HG02798 (cell line): ENCODE results near the gene LRP2.

Experiments
- ATAC-seq: cut with Tn5 transposase; IDR thresholded peaks from one replicate; pipeline ENCODE4 v1.9.1; 2021; ENCODE audit warnings: mild to moderate bottlenecking; ENCODE audit not compliant: unreplicated experiment, poor library complexity

The LRP2 gene

GRCh38 chr2:169189132-169189531, 173.2 kb downstream of the LRP2 start:
- ATAC-seq = no peak

- no peak for ATAC-seq
Measured at GRCh38 chr2:169185711-169186110, 176.6 kb downstream of the LRP2 start.

DNA sequence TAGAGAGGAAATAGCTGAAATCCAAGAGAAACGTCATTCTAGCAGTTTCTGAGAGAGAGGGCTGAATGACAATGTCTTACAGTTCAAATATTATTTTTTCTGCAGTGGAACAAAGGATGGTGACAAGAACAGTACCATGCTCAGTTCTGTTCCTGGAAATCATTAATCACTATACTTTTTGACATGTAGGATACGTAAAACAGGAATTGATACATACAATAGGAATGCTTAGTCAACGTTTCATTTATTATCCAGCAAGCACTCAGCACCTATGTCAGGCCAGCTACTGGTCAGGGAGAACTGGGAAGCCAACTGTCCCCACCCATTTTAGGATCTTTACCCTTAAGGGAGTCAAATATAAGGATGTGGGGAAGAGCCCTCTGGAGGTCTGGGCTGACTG, 178.3 kb downstream of the LRP2 start:
- no peak for ATAC-seq

GRCh38 chr2:169182573-169182972, 179.8 kb downstream of the LRP2 start:
- no peak for ATAC-seq

GRCh38 chr2:169178804-169179390, 183.4 kb downstream of the LRP2 start:
- ATAC-seq = no peak

- no peak for ATAC-seq
Measured at GRCh38 chr2:169178364-169178763, 184.0 kb downstream of the LRP2 start.

GRCh38 chr2:169175112-169175511, 187.2 kb downstream of the LRP2 start:
- ATAC-seq = no peak

DNA sequence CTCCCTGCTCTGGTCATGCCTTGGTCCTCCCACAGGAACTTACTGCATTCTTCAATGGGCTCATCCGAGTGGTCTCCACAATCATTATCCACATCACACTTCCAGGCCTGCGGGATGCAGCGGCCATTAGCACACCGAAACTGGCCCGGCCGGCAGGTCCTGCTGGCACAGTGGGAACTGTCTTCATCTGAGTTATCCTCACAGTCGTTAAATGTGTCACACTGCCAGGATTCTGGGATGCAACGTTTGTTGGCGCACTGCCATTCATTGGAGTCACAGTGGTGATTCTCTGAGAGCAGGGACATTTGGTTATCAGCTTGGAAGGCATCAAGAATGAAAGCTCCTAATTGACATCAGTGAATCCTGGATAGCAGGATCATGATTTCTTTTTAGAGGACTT, 188.5 kb downstream of the LRP2 start:
- no peak for ATAC-seq

DNA sequence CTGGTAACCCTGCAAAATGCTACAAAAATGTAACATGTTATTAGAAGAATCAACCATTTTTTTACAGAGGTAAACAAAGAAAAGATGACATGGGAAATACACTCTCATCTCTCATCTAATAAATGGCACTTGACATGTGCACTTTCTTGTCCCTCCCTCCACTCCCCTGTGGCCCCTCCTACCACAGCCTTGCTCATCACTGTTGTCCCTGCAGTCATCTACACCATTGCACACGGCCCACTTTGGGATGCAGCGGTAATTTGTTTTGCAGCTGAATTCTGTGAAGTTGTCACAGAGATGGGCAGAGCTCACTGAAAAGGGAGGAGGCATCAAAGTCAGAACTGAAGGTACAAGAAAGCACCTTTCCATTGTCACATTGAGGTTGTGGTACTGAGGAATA, 189.4 kb downstream of the LRP2 start:
- no peak for ATAC-seq

GRCh38 chr2:169172151-169172735, 190.1 kb downstream of the LRP2 start:
- no peak for ATAC-seq

- no peak for ATAC-seq
Measured at GRCh38 chr2:169165791-169166190, 196.5 kb downstream of the LRP2 start.

DNA sequence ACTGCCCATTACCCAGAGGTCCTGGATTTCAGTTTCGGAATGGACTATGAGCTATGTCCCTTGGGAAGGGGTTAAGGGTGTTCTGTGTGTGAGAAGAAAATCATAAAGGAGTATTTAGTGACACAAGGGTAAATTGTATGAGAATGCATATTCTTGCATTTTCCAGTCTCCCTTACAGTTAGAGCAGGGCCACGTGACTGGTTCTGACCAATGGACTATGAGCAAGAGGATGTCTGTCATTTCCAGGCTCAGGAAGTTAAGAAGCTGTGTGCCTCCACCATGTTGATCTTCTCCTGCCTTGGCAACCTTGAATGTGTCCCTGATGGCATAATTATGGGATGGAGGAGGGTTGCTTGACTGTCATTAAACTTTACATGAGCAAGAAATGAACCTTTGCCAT, 198.0 kb downstream of the LRP2 start:
- ATAC-seq = no peak

DNA sequence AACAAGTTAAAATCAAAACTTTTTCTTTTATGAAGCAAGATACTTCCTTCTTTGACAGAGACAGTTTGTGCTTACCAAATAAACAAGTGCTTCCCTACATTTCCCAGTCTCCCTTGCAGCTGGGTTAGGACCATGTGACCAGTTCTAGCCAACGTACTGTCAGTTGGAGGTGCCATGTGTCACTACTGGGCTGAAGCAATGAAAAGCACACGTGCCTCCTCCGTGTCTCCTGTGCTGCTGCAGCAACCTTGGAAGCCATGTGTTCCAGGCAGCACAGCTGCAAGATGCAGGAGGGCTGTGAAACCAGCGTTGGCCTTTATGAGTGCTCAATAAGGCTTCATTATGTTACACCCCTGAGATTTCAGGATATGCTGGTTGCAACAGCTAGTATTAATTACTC, 199.7 kb downstream of the LRP2 start:
- ATAC-seq = no peak

DNA sequence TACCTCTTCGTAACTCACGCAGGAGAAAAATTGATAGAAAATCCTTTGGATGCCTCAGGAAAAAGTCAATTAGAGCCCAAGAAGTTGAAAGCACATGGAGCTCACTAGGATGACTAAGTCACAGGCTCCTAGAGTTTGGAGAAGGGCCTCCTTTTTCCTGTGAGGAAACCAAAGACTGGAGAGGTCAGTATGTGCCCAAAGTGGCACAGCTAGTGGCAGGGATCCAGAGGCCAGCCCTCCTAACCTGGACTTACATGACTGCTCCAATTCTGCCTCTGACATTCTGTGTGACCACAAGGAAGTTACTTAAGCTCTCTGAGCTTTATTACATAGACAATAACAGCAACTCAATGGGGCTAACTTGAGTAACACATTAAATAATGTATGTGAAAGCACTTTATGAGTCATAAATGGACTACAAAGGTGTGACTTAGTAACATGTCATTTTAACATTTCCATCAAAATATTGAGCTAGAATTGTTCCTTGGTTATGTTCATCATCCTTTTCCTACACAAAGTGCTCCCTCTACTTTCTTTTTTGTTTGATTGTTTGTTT, 201.3 kb downstream of the LRP2 start:
- no peak for ATAC-seq

DNA sequence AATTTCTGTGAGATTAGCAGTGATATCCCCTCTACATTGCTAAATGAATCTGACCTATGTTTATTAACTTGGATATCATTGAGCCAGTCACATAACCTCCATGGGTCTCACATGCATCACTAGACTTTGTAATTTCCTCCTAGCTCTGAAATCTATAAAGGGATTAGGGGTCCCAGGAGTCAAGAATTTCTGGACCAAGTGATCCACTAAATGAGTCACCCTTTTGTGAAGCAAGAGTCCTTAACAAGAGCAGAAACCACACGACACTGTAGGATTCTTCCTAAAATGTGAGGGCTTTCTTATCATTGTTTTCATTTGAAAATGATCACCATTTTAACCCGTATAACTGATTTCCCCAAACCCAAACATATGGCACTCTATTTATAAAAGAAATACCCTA, 202.6 kb downstream of the LRP2 start:
- no peak for ATAC-seq

DNA sequence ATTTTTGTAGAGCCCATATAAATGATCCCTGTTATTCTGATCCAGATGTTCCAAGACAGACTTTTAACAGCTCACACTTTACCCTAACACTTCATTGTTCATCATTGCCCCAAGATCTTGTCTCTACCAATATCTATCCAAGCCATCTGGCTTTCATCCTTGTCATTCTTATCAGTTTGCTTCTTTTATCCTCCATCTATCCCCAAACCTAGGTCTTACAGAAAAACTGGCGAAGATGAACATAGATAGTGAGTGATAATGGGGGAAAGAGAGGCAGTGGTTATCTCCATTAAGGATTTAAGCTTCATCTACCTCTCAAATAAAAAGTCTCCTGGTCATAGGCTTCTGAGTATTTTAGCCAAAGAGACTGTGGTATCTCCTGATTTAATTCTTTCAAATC, 203.5 kb downstream of the LRP2 start:
- no peak for ATAC-seq

DNA sequence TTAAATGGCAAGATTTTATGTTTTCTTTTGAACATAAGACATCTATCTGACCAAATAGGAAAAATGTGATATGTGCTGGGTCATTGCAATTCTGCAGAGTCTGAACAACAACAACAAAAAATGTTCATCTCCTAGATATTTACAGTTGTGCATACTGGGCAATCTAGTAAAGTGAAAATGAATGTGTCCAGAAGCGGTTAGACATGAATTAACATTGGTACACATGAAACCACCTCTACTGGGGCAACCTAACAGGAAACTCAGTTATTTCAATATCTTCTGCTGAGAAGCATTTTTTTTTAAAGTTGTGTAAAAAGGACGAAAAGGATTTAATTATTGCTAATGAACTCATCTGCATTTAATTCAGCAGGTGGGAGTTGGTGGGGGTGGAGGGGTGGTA, 216.1 kb downstream of the LRP2 start:
- ATAC-seq = no peak

DNA sequence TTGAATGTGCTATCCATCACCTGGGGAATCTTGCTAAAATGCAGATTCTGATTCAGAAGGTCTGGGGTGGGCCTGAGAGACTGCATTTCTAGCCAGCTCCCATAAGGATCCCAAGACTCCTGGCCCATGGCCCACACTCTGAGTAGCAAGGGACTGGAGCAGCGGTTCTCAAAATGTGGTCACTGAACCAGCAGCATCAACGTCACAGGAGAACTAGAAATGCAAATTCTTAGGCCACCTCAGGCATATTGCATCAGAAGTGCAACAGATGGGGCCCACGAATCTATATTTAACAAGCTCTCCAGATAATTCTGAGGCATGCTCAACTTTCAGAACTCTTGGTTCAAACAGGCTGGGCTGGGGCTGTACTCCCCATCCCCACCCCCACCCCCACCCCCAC, 218.3 kb downstream of the LRP2 start:
- no peak for ATAC-seq

DNA sequence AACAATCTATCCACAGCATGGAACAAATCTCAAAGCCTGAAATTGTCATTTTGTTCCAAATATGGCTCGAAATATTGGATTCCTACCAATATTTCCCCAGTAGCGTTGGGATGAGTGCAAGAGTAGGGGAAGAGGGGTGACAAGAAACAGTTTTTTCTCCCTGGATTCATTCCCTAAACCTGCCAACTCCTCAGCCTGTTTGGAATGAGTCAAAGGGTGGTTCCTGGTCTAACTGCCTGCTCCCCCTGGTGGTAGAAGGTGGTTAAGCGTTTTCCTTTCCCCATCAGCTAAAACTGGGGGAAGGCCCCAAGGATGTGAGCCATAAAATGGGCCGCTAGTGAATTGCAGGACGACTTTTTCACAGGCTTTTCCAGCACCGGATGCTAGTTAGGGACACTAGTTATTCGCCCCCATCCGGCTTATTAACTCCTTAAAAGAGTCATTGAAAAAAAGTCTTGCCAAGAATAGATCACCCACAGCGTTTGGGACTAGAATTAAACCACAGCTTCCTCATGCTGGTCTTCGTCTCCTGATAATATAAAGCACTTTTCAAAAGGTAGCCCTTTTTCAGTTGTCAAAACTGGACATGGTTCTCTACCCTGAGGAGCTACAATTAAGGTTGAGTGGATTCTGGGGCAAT, 220.5 kb downstream of the LRP2 start:
- peak; percentile 76 for ATAC-seq

DNA sequence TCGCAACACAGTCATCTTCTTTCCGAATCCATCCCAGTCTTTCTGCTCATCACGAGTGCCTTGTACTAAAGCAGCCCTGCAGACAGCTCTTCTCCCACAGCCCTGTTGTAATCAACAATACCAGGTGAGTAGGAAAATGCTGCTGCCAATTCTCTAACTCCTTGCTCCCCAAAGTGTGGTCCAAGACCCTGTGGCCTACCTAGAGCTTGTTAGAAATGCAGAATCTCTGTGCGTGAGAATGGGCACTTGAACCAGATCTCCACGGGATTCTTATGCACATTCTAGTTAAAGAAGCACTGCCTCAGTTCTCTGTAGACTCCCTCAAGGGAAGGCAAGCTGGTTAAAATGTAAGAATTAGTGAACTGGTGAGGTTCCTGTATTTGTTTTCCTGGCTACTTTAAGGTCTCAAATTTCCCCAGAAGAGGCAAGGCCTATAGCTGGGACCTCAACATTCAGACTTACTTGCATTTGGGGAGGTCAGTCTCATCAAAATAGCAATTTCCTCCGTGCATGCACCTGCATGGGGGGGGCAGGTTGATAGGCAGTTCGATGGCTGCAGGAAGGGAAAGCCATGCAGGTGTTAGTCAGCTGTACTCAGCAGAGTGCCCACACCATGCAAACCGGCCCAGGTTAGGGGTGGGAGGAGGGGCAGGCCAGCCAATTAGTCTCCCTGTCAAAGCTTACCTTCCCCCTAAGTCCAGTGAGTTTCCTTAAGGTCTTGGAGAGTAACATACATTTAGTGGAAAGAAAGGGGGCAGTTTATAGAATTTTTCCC, 222.2 kb downstream of the LRP2 start:
- no peak for ATAC-seq

DNA sequence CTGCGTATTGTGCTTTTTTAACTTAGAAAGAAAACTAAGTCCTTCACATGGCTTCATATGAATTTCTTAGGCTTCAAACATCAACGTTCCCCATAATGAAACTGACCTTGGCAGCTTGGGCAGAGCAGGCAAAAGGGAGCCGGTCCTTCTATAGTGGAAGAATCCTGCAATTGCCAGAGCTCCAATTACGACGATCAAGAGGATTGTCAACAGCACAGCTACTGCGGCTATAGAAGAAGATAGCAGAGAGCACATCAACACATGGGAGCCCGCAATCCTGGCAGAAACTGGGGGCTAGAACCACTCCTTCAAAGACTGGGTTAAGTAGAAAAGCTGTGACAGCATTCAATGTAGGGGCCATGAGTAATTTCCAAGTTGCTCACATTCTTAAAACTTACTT, 223.2 kb downstream of the LRP2 start:
- no peak for ATAC-seq
